GM20431 (cell line): ENCODE data around the gene DENR.
"Not testable (repeated sequence)": the region's sequence is repeated elsewhere in the genome, so short reads cannot be mapped to it uniquely, and the experiment has no call there.

ENCODE experiments used
- in situ Hi-C: fragments of 300-500 bp; cut with MseI, MboI; formaldehyde crosslinking; loops from one replicate; pipeline ENCODE4 v1.15.0; 2020; ENCODE audit warnings: low sequenced_read_pairs; ENCODE audit not compliant: unreplicated experiment

DENR gene

GRCh38 chr12:122752464-122753318 is at the start of gene DENR:
DENR (plus strand) TSS chr12:122752824; CDS start chr12:122753702, 878 bp downstream.
- in situ Hi-C loops = no loop called here

- in situ Hi-C loops = not testable (repeated sequence)
Measured at GRCh38 chr12:122702890-122703611, 49.6 kb upstream of the DENR start, which contains the start of gene HCAR2. HCAR2 (minus strand) TSS chr12:122703357; CDS start chr12:122703283, 74 bp downstream.

- in situ Hi-C loops = not testable (repeated sequence)
Measured at GRCh38 chr12:122703841-122704240, 48.8 kb upstream of the DENR start.

- in situ Hi-C loops = not testable (repeated sequence)
Measured at GRCh38 chr12:122709287-122709686, 43.3 kb upstream of the DENR start.

- in situ Hi-C loops = not testable (repeated sequence)
Measured at GRCh38 chr12:122710341-122710740, 42.3 kb upstream of the DENR start.

- in situ Hi-C loops = not testable (repeated sequence)
Measured at GRCh38 chr12:122711266-122711665, 41.4 kb upstream of the DENR start.

- in situ Hi-C loops = not testable (repeated sequence)
Measured at GRCh38 chr12:122713491-122714188, 39.0 kb upstream of the DENR start.

- in situ Hi-C loops = not testable (repeated sequence)
Measured at GRCh38 chr12:122715211-122715610, 37.4 kb upstream of the DENR start.

GRCh38 chr12:122716658-122717057 is 36.0 kb upstream of the DENR start, which contains the start of gene HCAR3:
HCAR3 (minus strand) TSS chr12:122716811; CDS start chr12:122716737, 74 bp downstream.
- in situ Hi-C loops = not testable (repeated sequence)

GRCh38 chr12:122721057-122721545 is 31.5 kb upstream of the DENR start:
- in situ Hi-C loops = no loop called here

- in situ Hi-C loops = no loop called here
Measured at GRCh38 chr12:122722387-122722786, 30.2 kb upstream of the DENR start.

GRCh38 chr12:122724641-122725243 is 27.9 kb upstream of the DENR start:
- in situ Hi-C loops = no loop called here

- in situ Hi-C loops = no loop called here
Measured at GRCh38 chr12:122725452-122726079, 27.1 kb upstream of the DENR start.

- in situ Hi-C loops = no loop called here
Measured at GRCh38 chr12:122726080-122726558, 26.5 kb upstream of the DENR start.

GRCh38 chr12:122729583-122730214 is 22.9 kb upstream of the DENR start:
- in situ Hi-C loops = loop anchor here (10.0 kb wide), 1 partner anchor 95 kb away; no protein-coding TSS in a partner anchor

GRCh38 chr12:122730215-122731014 is 22.2 kb upstream of the DENR start, which contains the start of gene HCAR1:
HCAR1 (minus strand) TSS chr12:122730844; CDS start chr12:122730339, 505 bp downstream.
- in situ Hi-C loops = loop anchor here (10.0 kb wide), 1 partner anchor 96 kb away; no protein-coding TSS in a partner anchor

- in situ Hi-C loops = loop anchor here (10.0 kb wide), 1 partner anchor 97 kb away; no protein-coding TSS in a partner anchor
Measured at GRCh38 chr12:122732170-122732569, 20.5 kb upstream of the DENR start.
